IPS DF 19.7 (cell line): ENCODE results near the gene CTNND1.

Experiments
- DNase-seq: peaks from one replicate; pipeline ENCODE4 v3.0.0-alpha.2; 2013; ENCODE audit warnings: low read depth, low spot score

Gene CTNND1

GRCh38 chr11:57764021-57764420 is 2.4 kb downstream of the CTNND1 start:
- DNase-seq = no peak

DNA sequence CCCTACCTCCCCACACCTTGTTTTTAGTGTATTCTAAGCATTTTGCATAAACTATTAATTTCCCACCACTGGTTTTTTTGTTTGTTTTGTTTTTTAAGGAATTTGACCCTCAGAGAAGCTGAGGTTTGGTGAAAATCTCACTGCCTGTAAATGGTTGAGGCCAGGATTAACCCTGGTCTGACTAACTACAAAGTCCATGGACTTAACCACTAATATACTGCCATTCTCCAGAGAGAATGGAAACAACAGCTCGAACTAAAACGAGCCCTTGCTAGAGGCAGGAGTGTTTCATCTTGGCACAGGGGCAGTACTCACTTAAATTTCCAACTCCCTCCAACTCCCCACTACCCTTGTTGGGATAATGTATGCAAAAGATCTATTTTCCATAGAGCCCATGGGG is 3.0 kb downstream of the CTNND1 start:
- DNase-seq = no peak

DNA sequence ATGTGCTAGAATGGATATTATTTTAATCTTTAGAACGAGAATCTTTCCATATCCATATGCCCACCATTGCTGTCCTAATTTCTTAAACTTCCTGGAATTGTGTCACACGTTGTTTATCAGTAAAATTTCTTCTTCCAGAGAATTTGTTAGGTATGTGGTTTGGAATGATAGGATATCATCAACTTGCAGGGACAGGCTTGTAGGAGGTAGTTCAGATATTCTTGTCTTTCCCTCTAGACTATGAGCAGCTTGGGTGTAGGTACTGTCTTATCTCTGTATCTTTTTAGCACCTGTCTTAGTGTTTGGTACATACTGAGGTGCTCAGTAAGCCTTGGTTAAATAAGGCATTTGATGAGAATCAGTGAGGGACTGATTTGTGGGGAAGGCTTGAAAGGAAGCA is 3.4 kb downstream of the CTNND1 start:
- DNase-seq = no peak

DNA sequence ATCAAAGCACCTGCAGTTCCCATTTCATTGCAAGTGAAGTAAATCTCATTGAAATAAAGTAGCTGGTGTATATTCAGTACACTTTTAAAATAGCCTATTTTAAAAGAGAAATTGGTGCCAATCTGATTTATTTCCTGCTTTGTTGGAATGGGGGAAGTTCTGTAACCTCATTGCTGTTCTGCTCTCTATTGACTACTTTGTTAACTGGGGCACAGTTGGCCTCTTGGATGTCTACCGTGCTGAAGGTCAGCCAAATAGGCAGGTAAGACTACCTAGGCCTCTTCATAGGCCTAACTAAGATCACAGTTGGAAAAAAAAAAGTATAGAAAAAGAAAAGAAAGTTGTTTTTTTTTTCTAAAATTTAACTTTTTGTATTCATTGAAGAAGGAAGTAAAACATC is 9.2 kb downstream of the CTNND1 start:
- DNase-seq = no peak

DNA sequence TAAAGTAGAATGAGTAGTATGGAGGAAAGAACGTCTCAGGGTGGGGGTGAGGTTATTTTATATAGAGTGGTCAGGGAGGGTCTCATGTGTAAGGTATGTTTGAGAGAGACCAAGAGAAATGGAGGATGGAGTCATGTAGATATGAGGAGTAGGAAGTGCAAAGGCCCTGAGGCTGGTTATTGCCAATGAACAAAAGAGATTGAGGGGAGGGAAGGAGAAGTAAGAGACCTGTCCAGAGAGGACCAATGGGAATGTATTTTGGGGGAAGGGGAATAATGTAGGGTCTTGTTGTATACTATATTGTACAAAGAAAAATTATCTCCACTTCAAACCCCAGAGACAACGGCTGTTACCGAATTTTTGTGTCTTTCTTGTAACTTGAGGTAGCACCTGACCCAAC is 9.8 kb downstream of the CTNND1 start:
- DNase-seq = no peak

- DNase-seq = no peak
These were observed 11.0 kb downstream of the CTNND1 start for GRCh38 chr11:57772562-57772961.

DNA sequence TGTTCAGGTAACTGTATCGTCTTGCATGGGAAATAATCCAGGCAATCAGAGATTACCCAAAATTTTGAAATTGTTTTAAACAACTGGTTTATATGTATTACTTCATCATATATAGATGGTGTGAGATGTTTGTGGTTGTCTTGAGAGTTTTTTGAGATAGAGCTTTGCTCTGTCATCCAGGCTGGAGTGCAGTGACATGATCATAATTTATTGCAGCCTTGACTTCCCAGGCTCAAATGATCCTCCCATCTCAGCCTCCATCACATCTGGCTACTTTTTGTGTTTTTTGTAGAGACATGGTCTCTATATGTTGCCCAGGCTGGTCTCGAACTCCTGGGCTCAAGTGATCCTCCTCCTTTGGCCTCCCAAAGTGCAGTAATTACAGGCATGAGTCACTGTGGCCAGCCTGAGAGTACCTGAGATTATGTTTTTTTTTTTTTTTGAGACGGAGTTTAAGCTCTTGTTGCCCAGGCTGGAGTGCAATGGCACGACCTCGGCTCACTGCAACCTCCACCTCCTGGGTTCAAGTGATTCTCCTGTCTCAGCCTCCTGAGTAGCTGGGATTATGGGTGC is 11.5 kb downstream of the CTNND1 start:
- no peak for DNase-seq

- no peak for DNase-seq
These were observed 13.9 kb downstream of the CTNND1 start for GRCh38 chr11:57775491-57775890.

DNA sequence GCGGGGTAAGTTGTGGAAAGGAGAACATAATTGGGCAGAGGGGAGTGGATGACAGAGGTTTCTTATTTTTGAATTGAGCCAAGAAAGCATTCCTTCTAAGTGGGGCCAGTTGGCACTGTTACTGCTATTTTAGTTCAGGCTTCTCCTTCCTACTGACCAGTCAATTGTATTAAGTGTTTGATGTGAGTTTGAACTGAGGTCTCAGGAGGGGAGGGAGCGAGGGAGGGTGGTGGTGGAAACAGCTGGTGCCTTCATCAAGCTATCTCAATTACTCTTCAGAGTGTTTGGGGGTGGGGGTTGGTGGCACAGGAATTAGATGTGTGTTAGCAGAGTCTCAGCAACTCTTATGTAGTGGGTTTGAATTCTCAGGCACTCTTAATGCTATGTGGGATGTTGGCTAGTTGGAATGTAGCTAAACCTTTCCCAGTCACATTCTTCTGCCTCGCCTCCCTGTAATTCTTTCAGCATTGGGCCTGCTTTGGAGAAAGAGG is 14.5 kb downstream of the CTNND1 start:
- DNase-seq = no peak

DNA sequence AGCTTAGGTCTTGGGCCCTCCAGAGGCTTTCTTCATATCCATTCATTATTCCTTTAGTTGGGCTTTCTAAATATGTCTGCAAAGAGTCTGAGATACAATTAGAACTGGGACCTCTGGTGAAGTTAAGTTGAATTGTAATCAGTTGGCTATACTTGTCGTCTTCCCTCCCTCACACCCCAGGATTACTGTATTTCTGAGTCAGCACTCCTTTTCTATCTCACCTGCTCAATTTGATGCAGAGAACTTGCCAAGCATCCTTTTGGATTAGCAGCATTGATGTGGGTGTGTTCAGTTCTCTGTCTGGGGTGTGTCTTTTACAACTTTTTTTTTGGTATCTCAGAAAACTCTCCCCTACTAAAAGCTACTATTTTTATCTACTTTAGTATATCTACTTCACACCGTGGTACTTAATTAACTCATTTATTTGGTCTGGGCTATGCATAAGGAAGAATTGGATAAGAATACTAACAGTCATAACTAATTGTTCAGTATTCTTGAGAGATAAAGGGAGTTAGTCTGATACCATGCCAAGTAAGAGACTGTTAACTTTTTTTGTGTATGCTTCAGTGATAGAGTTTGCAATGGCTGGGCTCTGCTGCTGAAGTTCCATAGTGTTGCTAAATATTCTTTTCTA is 15.1 kb downstream of the CTNND1 start:
- DNase-seq = no peak

- no peak for DNase-seq
These were observed 16.3 kb downstream of the CTNND1 start for GRCh38 chr11:57777969-57778317.

DNA sequence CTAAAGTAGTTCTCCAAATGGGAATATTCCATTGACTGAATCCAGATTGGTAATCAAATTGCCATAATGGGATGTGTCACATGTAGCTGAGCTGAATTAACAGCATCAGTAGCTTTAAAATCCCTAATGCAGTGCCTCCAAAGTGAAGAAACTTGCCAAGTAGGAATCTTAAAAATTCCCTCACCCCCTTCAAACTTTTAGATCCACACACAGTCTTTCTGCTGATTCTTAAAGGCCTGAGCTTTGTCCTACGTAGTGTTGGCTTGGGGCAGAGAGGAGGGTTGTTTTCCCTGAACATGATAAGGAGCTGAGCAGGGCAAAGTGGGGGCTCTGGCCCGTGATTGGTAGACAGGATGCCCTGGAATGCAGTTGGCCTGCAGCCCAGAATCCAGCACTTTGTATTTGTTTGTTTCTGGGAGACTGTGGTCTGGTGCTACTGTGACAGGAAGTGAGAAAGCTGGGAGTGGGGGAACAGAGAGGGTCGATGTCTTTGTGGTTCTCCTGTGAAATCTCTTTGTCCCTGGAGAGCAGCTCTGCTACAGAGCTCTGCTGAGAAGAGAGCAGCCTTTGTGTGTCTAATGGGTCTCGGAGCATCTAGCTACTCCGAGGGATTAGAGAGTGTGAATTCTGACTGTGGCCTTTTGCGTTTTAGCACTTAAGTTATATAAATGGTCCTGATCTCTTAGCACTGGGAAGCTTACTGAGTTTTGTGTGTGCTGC is 16.9 kb downstream of the CTNND1 start:
- DNase-seq = peak; percentile 93

GRCh38 chr11:57779276-57779675 is 17.7 kb downstream of the CTNND1 start:
- peak; percentile 52 for DNase-seq

- peak; percentile 83 for DNase-seq
These were observed 19.9 kb downstream of the CTNND1 start for GRCh38 chr11:57781529-57781943.

DNA sequence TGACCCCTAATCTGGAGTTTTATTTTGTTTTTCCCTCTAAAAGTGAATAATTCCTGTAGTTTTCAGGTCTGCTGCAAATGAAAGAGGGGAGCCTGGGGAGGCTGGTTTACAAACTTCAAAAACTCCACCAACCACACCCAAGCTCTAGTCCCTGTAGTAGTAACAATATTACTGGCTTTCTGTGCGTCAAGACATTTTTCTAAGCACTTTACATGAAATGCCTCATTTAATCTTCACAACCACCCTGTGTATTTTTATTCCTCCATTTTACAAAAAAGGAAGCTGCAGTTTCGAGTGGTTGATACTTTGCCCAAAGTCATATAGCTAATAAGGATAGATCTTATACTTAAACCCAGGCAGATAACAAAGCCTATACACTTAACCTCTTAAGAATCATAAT is 23.5 kb downstream of the CTNND1 start:
- DNase-seq = no peak

- DNase-seq = no peak
These were observed 24.8 kb downstream of the CTNND1 start for GRCh38 chr11:57786436-57786835.

- no peak for DNase-seq
These were observed 25.5 kb downstream of the CTNND1 start for GRCh38 chr11:57787006-57787604.

DNA sequence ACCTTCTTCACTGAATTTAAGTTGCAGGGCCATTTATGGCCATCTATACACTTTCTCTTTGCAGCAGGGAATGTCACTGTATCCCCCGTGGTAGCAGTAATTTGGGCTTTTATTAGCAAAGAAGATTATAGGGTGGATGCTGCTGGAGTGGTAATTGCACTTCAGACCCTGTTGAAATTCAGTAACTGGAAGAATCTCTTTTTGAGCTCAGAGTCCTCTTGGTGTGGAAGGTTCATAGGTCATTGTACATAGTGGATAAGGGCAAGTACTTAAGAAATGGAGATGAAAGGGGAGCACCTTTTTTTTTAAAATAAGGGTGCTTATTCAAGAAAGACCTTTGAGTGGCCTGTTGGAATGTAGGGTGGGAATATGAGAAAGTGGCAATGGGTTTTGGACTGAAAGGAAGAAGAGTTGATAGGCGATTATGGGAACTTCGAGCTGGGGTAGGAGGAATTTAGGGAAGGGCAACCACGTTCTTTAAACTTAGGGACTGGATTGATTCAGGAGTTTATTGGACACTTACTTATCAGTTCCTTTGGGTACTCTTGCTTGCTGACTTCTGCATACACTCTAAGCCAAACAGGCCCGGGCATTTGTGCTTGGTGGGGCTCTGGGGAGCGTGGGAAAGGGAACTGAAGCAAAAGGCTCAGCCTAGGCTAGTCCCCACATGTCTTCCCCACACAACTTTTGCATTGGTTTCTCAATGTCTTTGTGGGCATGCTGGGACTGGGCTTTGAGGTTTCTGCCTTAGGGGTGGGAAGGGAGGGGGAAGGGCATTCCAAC is 26.5 kb downstream of the CTNND1 start:
- DNase-seq = no peak

GRCh38 chr11:57788703-57789088 is 27.1 kb downstream of the CTNND1 start:
- no peak for DNase-seq

- DNase-seq = no peak
These were observed 29.9 kb downstream of the CTNND1 start for GRCh38 chr11:57791321-57792059.

GRCh38 chr11:57792060-57792541 is 30.5 kb downstream of the CTNND1 start:
- no peak for DNase-seq
